SK-N-SH (cell line): ENCODE data around the gene SPSB1. TPM values are rescaled to one million over a fixed set of nuclear protein-coding genes. Genes with fewer than 3 reads are reported as not detected.

Experiments
- CTCF ChIA-PET: fragments of 300-600, 350-600 bp; formaldehyde crosslinking; extraction: SDS; loops from one replicate; lab custom pipeline; 2021; lab: Yijun Ruan, JAX
- POLR2A ChIA-PET: fragments of 350-600 bp; sonication (Branson Sonifier 250); formaldehyde crosslinking; extraction: SDS; loops from one replicate; lab custom pipeline; 2020; ENCODE audit warnings: antibody characterized with exemption, inconsistent platforms; lab: Yijun Ruan, JAX
- DNase-seq: peaks from one replicate; pipeline ENCODE4 v3.0.0; 2012
- H2AFZ ChIP-seq: fragments of 200-600 bp; sonication (generic); 2 replicates; pipeline ENCODE4 v1.8.1; 2016; ENCODE audit warnings: antibody characterized with exemption, mild to moderate bottlenecking, low read depth
- H3F3A ChIP-seq: fragments of 200-600 bp; sonication (generic); replicated peaks from 2 replicates; pipeline ENCODE3; 2016; ENCODE audit warnings: antibody characterized with exemption, mild to moderate bottlenecking; ENCODE audit not compliant: insufficient read depth
- H3K27ac ChIP-seq, 2 experiments: fragments of 200-500 bp in 1 of 2; fragments of 200-600 bp in 1 of 2; sonication (Bioruptor generic) in 1 of 2; sonication (generic), shearing (Covaris generic) in 1 of 2; 2 replicates each; pipeline versions ENCODE4 v1.5.1 to v1.6.1; 2014 to 2016; ENCODE audit warnings: low read depth in 2 of 2, inconsistent platforms in 1 of 2, low read length in 1 of 2, mild to moderate bottlenecking in 1 of 2, mixed read lengths in 1 of 2
- H3K27me3 ChIP-seq: fragments of 200-600 bp; sonication (generic), shearing (Covaris generic); 2 replicates; pipeline ENCODE4 v1.6.1; 2016; ENCODE audit warnings: mixed run types; ENCODE audit not compliant: insufficient read depth
- H3K36me3 ChIP-seq, 2 experiments: fragments of 200-500 bp in 1 of 2; fragments of 200-600 bp in 1 of 2; sonication (Bioruptor generic) in 1 of 2; sonication (generic) in 1 of 2; replicated peaks in 1 of 2; 2 replicates each; pipeline versions ENCODE3 to v1.5.1; 2014 to 2016; ENCODE audit warnings: low read length in 1 of 2, mild to moderate bottlenecking in 1 of 2; ENCODE audit not compliant: insufficient read depth in 2 of 2, control insufficient read depth in 1 of 2
- H3K4me1 ChIP-seq, 2 experiments: fragments of 200-500 bp in 1 of 2; fragments of 200-600 bp in 1 of 2; sonication (Bioruptor generic) in 1 of 2; sonication (generic), shearing (Covaris generic) in 1 of 2; 2 replicates each; pipeline versions ENCODE4 v1.5.1 to v1.6.1; 2014 to 2016; ENCODE audit warnings: low read depth in 1 of 2, low read length in 1 of 2, mixed run types in 1 of 2; ENCODE audit not compliant: insufficient read depth in 2 of 2, control insufficient read depth in 1 of 2
- H3K4me2 ChIP-seq: fragments of 200-600 bp; sonication (generic), shearing (Covaris generic); 2 replicates; pipeline ENCODE4 v1.6.1; 2017; ENCODE audit warnings: mixed run types
- H3K4me3 ChIP-seq, 2 experiments: fragments of 200-500 bp in 1 of 2; fragments of 200-600 bp in 1 of 2; sonication (Bioruptor generic) in 1 of 2; sonication (generic), shearing (Covaris generic) in 1 of 2; 2 replicates each; pipeline versions ENCODE4 v1.5.1 to v1.8.1; 2014 to 2016; ENCODE audit warnings: low read depth in 2 of 2, inconsistent platforms in 1 of 2, low read length in 1 of 2, mild to moderate bottlenecking in 1 of 2, mixed read lengths in 1 of 2, moderate library complexity in 1 of 2
- H3K79me2 ChIP-seq: fragments of 200-600 bp; sonication (generic); 2 replicates; pipeline ENCODE4 v1.8.1; 2017; ENCODE audit warnings: mild to moderate bottlenecking; ENCODE audit not compliant: insufficient read depth
- H3K9ac ChIP-seq: fragments of 200-600 bp; sonication (generic); 2 replicates; pipeline ENCODE4 v1.6.1; 2017; ENCODE audit warnings: mixed run types
- H3K9me2 ChIP-seq: fragments of 200-600 bp; sonication (generic); 2 replicates; pipeline ENCODE4 v1.6.1; 2017; ENCODE audit warnings: mixed run types
- H3K9me3 ChIP-seq: fragments of 200-600 bp; sonication (generic); 2 replicates; pipeline ENCODE4 v1.6.1; 2017; ENCODE audit warnings: mixed run types, mild to moderate bottlenecking, moderate library complexity
- H4K20me1 ChIP-seq: fragments of 200-600 bp; sonication (generic); 2 replicates; pipeline ENCODE4 v1.6.1; 2017; ENCODE audit warnings: mild to moderate bottlenecking, mixed run types; ENCODE audit not compliant: insufficient read depth
- CTCF ChIP-seq: fragments of 200-600 bp; sonication (generic); IDR thresholded peaks from 2 replicates; pipeline ENCODE4 v1.6.1; 2017; ENCODE audit warnings: antibody characterized with exemption, mild to moderate bottlenecking, moderate library complexity
- EZH2phosphoT487 ChIP-seq: fragments of 200-600 bp; sonication (generic); IDR thresholded peaks from 2 replicates; pipeline ENCODE4 v1.6.1; 2017; ENCODE audit warnings: low read depth, mixed run types, mild to moderate bottlenecking, antibody characterized with exemption, moderate library complexity, borderline replicate concordance
- FOSL2 ChIP-seq: IDR thresholded peaks from 2 replicates; pipeline ENCODE4 v1.4.0; 2012; ENCODE audit warnings: low read depth, mild to moderate bottlenecking, moderate library complexity, borderline replicate concordance
- FOXJ3 ChIP-seq: sonication (generic); formaldehyde crosslinking; IDR thresholded peaks from 2 replicates; pipeline ENCODE4 v1.5.1; 2020; ENCODE audit warnings: mild to moderate bottlenecking, missing genetic modification reagents
- FOXM1 ChIP-seq: IDR thresholded peaks from 2 replicates; pipeline ENCODE4 v1.4.0; 2012; ENCODE audit warnings: low read depth, mild to moderate bottlenecking
- GATA2 ChIP-seq: sonication (generic); formaldehyde crosslinking; IDR thresholded peaks from 2 replicates; pipeline ENCODE4 v1.5.0; 2020; ENCODE audit warnings: mild to moderate bottlenecking, missing genetic modification reagents
- MEF2A ChIP-seq: IDR thresholded peaks from 2 replicates; pipeline ENCODE4 v1.4.0; 2012; ENCODE audit warnings: low read depth, borderline replicate concordance
- NFIC ChIP-seq: IDR thresholded peaks from 2 replicates; pipeline ENCODE4 v1.4.0; 2012; ENCODE audit warnings: borderline replicate concordance
- NRF1 ChIP-seq: IDR thresholded peaks from 2 replicates; pipeline ENCODE4 v1.6.1; 2012; ENCODE audit warnings: low read depth, mild to moderate bottlenecking, low read length
- POLR2AphosphoS5 ChIP-seq: IDR thresholded peaks from 2 replicates; pipeline ENCODE4 v1.6.1; 2012; ENCODE audit warnings: low read depth, low read length
- RCOR1 ChIP-seq: fragments of 150-350 bp; IDR thresholded peaks from 2 replicates; pipeline ENCODE4 v1.6.1; 2017; ENCODE audit warnings: antibody characterized with exemption, low read length
- RXRA ChIP-seq: IDR thresholded peaks from 2 replicates; pipeline ENCODE4 v1.4.0; 2012; ENCODE audit warnings: low read depth, mild to moderate bottlenecking, borderline replicate concordance
- SMC3 ChIP-seq: IDR thresholded peaks from 2 replicates; pipeline ENCODE4 v1.6.1; 2012; ENCODE audit warnings: low read depth, low read length, improper control_type of control experiment
- TAF1 ChIP-seq: IDR thresholded peaks from 2 replicates; pipeline ENCODE4 v1.6.1; 2012; ENCODE audit warnings: low read depth, mild to moderate bottlenecking, low read length, moderate library complexity, borderline replicate concordance
- TEAD4 ChIP-seq: IDR thresholded peaks from 2 replicates; pipeline ENCODE4 v1.4.0; 2012; ENCODE audit warnings: mild to moderate bottlenecking, borderline replicate concordance; ENCODE audit not compliant: insufficient read depth
- USF1 ChIP-seq: IDR thresholded peaks from 2 replicates; pipeline ENCODE4 v1.4.0; 2012; ENCODE audit warnings: low read depth, borderline replicate concordance
- USF2 ChIP-seq: fragments of 150-350 bp; IDR thresholded peaks from 2 replicates; pipeline ENCODE4 v1.6.1; 2017; ENCODE audit warnings: antibody characterized with exemption, low read length, low read depth, borderline replicate concordance
- YY1 ChIP-seq: IDR thresholded peaks from 2 replicates; pipeline ENCODE4 v1.4.0; 2012; ENCODE audit warnings: low read depth, mild to moderate bottlenecking
- ZBTB33 ChIP-seq: IDR thresholded peaks from 2 replicates; pipeline ENCODE4 v1.4.0; 2012; ENCODE audit warnings: low read depth, borderline replicate concordance
- WGBS: methylation state at CpG from one replicate; pipeline ENCODE4 v1.1.6; 2017; ENCODE audit warnings: low lambda C conversion rate; 5-methylcytosine and 5-hydroxymethylcytosine counted together
- polyA plus RNA-seq, 3 experiments: library from polyadenylated mRNA; depleted of rRNA; stranded (reverse); fragments of >200 nt; gene quantifications; 2 replicates each; pipeline ENCODE4 v1.2.3, GENCODE V29; 2012
- TF ChIP-seq, protein P1 (sequence below): IDR thresholded peaks from 2 replicates; pipeline ENCODE4; 2012

Gene SPSB1
- polyA plus RNA-seq, 1 of the 3 experiments (the other 2 are of a cell fraction) = 9.2 TPM

DNA sequence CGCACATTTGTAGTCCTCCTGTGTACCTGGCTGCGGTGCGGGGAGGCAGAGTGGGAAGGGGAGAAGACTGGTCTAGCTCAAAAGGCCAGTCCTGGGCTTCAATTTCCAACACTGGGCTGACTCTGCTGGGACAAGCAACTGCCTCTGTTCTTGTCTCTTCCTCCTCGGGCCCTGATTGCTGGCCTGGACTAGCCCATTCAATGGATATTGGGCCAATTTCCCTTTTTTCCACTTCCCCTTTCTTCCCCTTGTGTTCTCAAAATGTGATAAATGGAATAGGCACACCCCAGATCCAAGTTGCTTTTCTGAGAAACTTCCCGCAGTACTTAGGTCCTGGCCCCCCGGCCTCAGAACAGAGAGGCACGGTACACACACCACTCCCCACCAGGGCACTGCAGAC is 48.2 kb downstream of the SPSB1 start:
- DNase-seq = no peak
- Histone ChIP-seq H3K9me2 (no peaks in the 10 kb centered on the region), H3K27me3 (no peaks in the 10 kb centered on the region)

DNA sequence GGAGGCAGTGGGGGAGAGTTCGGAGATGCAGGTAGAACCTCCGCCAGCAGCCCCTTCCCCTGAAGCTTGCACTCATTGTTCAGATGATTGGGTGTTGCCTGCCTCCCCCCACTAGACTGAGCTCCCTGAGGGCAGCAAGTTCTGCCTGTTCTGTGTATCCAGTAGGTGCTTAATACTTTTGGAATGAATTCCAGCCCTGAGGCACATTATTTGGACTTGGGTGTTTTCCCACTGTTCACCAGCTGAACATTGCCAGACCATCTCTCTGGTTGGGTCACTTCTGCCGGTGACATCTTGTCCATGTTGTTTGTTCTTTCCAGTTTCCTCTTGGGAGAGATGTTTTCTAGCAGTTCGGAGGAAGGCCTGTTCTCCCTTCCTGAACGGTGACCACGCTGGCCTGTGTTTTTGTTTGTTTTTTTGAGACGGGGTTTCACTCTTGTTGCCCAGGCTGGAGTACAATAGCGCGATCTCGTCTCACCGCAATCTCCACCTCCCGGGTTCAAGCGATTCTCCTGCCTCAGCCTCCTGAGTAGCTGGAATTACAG is 48.7 kb downstream of the SPSB1 start:
- CTCF ChIA-PET = no interaction called here
- no peak for TF ChIP-seq TAF1
- no peak for TF ChIP-seq SMC3
- no peak for TF ChIP-seq USF1
- no peak for TF ChIP-seq FOSL2
- TF ChIP-seq RXRA = no peak
- TF ChIP-seq CTCF = no peak
- TF ChIP-seq TEAD4 = no peak
- TF ChIP-seq MEF2A = no peak
- no peak for TF ChIP-seq GATA2 (CRISPR knock-in tag)
- TF ChIP-seq YY1 = no peak
- no peak for TF ChIP-seq NRF1
- TF ChIP-seq, protein P1, sequence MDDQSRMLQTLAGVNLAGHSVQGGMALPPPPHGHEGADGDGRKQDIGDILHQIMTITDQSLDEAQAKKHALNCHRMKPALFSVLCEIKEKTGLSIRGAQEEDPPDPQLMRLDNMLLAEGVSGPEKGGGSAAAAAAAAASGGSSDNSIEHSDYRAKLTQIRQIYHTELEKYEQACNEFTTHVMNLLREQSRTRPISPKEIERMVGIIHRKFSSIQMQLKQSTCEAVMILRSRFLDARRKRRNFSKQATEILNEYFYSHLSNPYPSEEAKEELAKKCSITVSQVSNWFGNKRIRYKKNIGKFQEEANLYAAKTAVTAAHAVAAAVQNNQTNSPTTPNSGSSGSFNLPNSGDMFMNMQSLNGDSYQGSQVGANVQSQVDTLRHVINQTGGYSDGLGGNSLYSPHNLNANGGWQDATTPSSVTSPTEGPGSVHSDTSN = no peak

More for the DNA sequence above, 48.2 kb downstream of the SPSB1 start:
- Histone ChIP-seq H4K20me1 (peaks cover 18% of the 10 kb centered on the region), H3K36me3 (no peaks in the 10 kb centered on the region), H3K9ac (no peak overlapping the region), H2AFZ (no peak overlapping the region), H3K27ac (no peak overlapping the region), H3K4me1 (peaks cover 0 to 7% of the 10 kb centered on the region in 2 experiments; a peak in 1 of 4 replicates), H3K4me2 (no peak overlapping the region), H3K4me3 (no peak overlapping the region), H3F3A (no peaks in the 10 kb centered on the region), H3K79me2 (no peaks in the 10 kb centered on the region), H3K9me3 (no peaks in the 10 kb centered on the region)
- ChIA-PET CTCF (no interaction called here), POLR2A (no interaction called here)
- TF ChIP-seq ZBTB33 = no peak
- TF ChIP-seq EZH2phosphoT487 = no peak
- no peak for TF ChIP-seq GATA2 (CRISPR knock-in tag)
- no peak for TF ChIP-seq FOXJ3 (CRISPR knock-in tag)
- TF ChIP-seq POLR2AphosphoS5 = no peak
- TF ChIP-seq USF2 = no peak
- TF ChIP-seq FOXM1 = no peak
- TF ChIP-seq YY1 = no peak
- TF ChIP-seq FOSL2 = no peak
- TF ChIP-seq TEAD4 = no peak
- TF ChIP-seq RCOR1 = no peak
- no peak for TF ChIP-seq NFIC
- TF ChIP-seq SMC3 = no peak
- 94% methylated on average over 7 of the region's 7 CpGs for WGBS

More for the DNA sequence above, 48.7 kb downstream of the SPSB1 start:
- no peak overlapping the region for H3K9ac ChIP-seq
- 97% methylated on average over 13 of the region's 13 CpGs for WGBS
- H3K36me3 ChIP-seq = no peaks in the 10 kb centered on the region
- H3F3A ChIP-seq = no peaks in the 10 kb centered on the region
- peaks cover 0 to 11% of the 10 kb centered on the region in 2 experiments; a peak in 1 of 4 replicates for H3K4me1 ChIP-seq
- no peaks in the 10 kb centered on the region for H3K9me3 ChIP-seq
- no peaks in the 10 kb centered on the region for H3K79me2 ChIP-seq
- H3K27ac ChIP-seq = no peak overlapping the region
- no peaks in the 10 kb centered on the region for H3K9me2 ChIP-seq
- H3K4me3 ChIP-seq = no peak overlapping the region
- no peak overlapping the region for H3K4me2 ChIP-seq
- no peak for DNase-seq
- no peaks in the 10 kb centered on the region for H3K27me3 ChIP-seq
- peaks cover 18% of the 10 kb centered on the region for H4K20me1 ChIP-seq
- POLR2A ChIA-PET = no interaction called here
- H2AFZ ChIP-seq = no peak overlapping the region
